SK-N-SH treated with all-trans-retinoic acid at 6 μM for 48 hours (cell line): ENCODE data around the gene LCE7A.

Experiments
- CREB5 ChIP-seq: fragments of 250-450 bp; sonication (Bioruptor Pico); IDR thresholded peaks from 2 replicates; pipeline ENCODE4 v1.5.1; 2020; ENCODE audit warnings: low read depth, mild to moderate bottlenecking, moderate library complexity
- CSRNP3 ChIP-seq: fragments of 250-450 bp; sonication (Bioruptor Pico); IDR thresholded peaks from 2 replicates; pipeline ENCODE4 v1.5.1; 2021; ENCODE audit warnings: mild to moderate bottlenecking, moderate library complexity
- ESRRG ChIP-seq: fragments of 250-450 bp; sonication (Bioruptor Pico); IDR thresholded peaks from 2 replicates; pipeline ENCODE4 v1.6.1; 2021; ENCODE audit warnings: mild to moderate bottlenecking
- PATZ1 ChIP-seq: fragments of 250-450 bp; sonication (Bioruptor Pico); IDR thresholded peaks from 2 replicates; pipeline ENCODE4 v1.8.0; 2020; ENCODE audit warnings: mild to moderate bottlenecking, moderate library complexity, borderline replicate concordance
- PPARA ChIP-seq: fragments of 250-450 bp; sonication (Bioruptor Pico); IDR thresholded peaks from 2 replicates; pipeline ENCODE4 v1.5.0; 2020; ENCODE audit warnings: mild to moderate bottlenecking, borderline replicate concordance
- RARB ChIP-seq: fragments of 250-450 bp; sonication (Bioruptor Pico); IDR thresholded peaks from 2 replicates; pipeline ENCODE4 v1.8.0; 2021; ENCODE audit warnings: mild to moderate bottlenecking, moderate library complexity
- TCF4 ChIP-seq: fragments of 250-450 bp; sonication (Bioruptor Pico); IDR thresholded peaks from 2 replicates; pipeline ENCODE4 v1.8.0; 2021; ENCODE audit warnings: mild to moderate bottlenecking, moderate library complexity, borderline replicate concordance
- TOX ChIP-seq: fragments of 250-450 bp; sonication (Bioruptor Pico); IDR thresholded peaks from 2 replicates; pipeline ENCODE4 v1.8.0; 2021; ENCODE audit warnings: mild to moderate bottlenecking, moderate library complexity, borderline replicate concordance
- ZC3H10 ChIP-seq: fragments of 250-450 bp; sonication (Bioruptor Pico); IDR thresholded peaks from 2 replicates; pipeline ENCODE4 v1.5.1; 2021; ENCODE audit warnings: mild to moderate bottlenecking, moderate library complexity
- ZFP3 ChIP-seq: fragments of 250-450 bp; sonication (Bioruptor Pico); IDR thresholded peaks from 2 replicates; pipeline ENCODE4 v1.5.0; 2020; ENCODE audit warnings: mild to moderate bottlenecking, moderate library complexity
- ZFP30 ChIP-seq: fragments of 450-650 bp; formaldehyde crosslinking; IDR thresholded peaks from 2 replicates; pipeline ENCODE4 v1.5.0; 2022; ENCODE audit warnings: mild to moderate bottlenecking, moderate library complexity
- ZNF565 ChIP-seq: fragments of 450-650 bp; formaldehyde crosslinking; conservative IDR thresholded peaks from 2 replicates; pipeline ENCODE4 v1.5.0; 2020; ENCODE audit warnings: low read depth, mild to moderate bottlenecking, moderate library complexity

GRCh38 chr1:152886758-152887409 lies 27.1 kb downstream of the LCE7A start:
- TF ChIP-seq RARB (CRISPR knock-in tag), result no peak
- TF ChIP-seq ZC3H10 (CRISPR knock-in tag), result no peak
- no peak for TF ChIP-seq ZFP3 (CRISPR knock-in tag)
- no peak for TF ChIP-seq CREB5
- TF ChIP-seq TCF4 (CRISPR knock-in tag), result no peak
- TF ChIP-seq PPARA (CRISPR knock-in tag), result no peak
- TF ChIP-seq ZFP30 (CRISPR knock-in tag), result no peak
- TF ChIP-seq PATZ1 (CRISPR knock-in tag), result no peak
- TF ChIP-seq ESRRG, result no peak
- no peak for TF ChIP-seq CSRNP3
- no peak for TF ChIP-seq ZNF565 (CRISPR knock-in tag)
- TF ChIP-seq TOX (CRISPR knock-in tag), result no peak
